Measurements from ENCODE around the gene IRAK3.

DNA sequence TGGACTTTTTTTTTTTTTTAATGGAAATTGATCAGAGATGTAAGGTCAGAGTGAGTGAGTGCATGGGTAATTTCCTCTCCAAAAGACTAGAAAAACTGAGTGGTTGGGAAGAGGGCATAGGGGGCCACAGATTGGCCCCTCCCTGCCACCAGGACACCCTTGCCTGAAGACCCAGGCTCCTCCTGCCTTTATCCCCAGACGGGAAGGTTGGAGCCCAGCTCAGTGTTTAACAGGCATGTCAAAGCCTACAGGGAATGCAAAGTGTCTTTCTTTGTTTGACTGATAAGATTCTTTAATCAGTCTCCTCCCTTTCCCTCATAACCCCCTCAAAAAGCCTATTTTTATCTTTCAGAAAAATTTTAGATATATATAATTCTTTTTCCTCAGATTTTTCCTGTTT, 50.3 kb downstream of the IRAK3 start:
- TF ChIP-seq, protein P1, sequence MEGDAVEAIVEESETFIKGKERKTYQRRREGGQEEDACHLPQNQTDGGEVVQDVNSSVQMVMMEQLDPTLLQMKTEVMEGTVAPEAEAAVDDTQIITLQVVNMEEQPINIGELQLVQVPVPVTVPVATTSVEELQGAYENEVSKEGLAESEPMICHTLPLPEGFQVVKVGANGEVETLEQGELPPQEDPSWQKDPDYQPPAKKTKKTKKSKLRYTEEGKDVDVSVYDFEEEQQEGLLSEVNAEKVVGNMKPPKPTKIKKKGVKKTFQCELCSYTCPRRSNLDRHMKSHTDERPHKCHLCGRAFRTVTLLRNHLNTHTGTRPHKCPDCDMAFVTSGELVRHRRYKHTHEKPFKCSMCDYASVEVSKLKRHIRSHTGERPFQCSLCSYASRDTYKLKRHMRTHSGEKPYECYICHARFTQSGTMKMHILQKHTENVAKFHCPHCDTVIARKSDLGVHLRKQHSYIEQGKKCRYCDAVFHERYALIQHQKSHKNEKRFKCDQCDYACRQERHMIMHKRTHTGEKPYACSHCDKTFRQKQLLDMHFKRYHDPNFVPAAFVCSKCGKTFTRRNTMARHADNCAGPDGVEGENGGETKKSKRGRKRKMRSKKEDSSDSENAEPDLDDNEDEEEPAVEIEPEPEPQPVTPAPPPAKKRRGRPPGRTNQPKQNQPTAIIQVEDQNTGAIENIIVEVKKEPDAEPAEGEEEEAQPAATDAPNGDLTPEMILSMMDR (IDR thresholded peaks at IDR 0.05 in 8 of 11, conservative IDR thresholded peaks at IDR 0.05 in 3 of 11): no peak
- no peak for TF ChIP-seq POLR2A (IDR thresholded peaks at IDR 0.05)
- TF ChIP-seq POLR2AphosphoS5 (IDR thresholded peaks at IDR 0.05): no peak
